Activated T-helper 17 cell treated with anti-CD3 and anti-CD28 coated beads, Interleukin-2, amount 50 U/mL, for 72 hours (primary cell): ENCODE measurements around the gene USP4. TPM values are rescaled to one million over a fixed set of nuclear protein-coding genes. Genes with fewer than 3 reads are reported as not detected.

Source experiments
- ATAC-seq: fragments of 150-1000 bp; cut with Tn5 transposase; replicated peaks from 2 replicates; pipeline ENCODE4 v1.10.0; 2021; ENCODE audit warnings: mild to moderate bottlenecking, moderate library complexity
- H3K27ac Mint-ChIP-seq: one replicate; pipeline ENCODE4 v1.8.0; 2022; ENCODE audit warnings: mixed read lengths
- H3K27me3 Mint-ChIP-seq: one replicate; pipeline ENCODE4 v1.8.0; 2022; ENCODE audit warnings: mixed read lengths
- H3K36me3 Mint-ChIP-seq: one replicate; pipeline ENCODE4 v1.8.0; 2022; ENCODE audit warnings: low read depth, mild to moderate bottlenecking, mixed read lengths
- H3K4me1 Mint-ChIP-seq: one replicate; pipeline ENCODE4 v1.8.0; 2022; ENCODE audit warnings: mixed read lengths
- H3K4me3 Mint-ChIP-seq: one replicate; pipeline ENCODE4 v1.8.0; 2022; ENCODE audit warnings: mild to moderate bottlenecking, mixed read lengths
- H3K9me3 Mint-ChIP-seq: one replicate; pipeline ENCODE4 v1.8.0; 2022; ENCODE audit warnings: mixed read lengths
- total RNA-seq, 2 donors: library from RNA; stranded (reverse); gene quantifications; one replicate each; pipeline ENCODE4 v1.2.3, GENCODE V29; 2022

The USP4 gene, protein sequence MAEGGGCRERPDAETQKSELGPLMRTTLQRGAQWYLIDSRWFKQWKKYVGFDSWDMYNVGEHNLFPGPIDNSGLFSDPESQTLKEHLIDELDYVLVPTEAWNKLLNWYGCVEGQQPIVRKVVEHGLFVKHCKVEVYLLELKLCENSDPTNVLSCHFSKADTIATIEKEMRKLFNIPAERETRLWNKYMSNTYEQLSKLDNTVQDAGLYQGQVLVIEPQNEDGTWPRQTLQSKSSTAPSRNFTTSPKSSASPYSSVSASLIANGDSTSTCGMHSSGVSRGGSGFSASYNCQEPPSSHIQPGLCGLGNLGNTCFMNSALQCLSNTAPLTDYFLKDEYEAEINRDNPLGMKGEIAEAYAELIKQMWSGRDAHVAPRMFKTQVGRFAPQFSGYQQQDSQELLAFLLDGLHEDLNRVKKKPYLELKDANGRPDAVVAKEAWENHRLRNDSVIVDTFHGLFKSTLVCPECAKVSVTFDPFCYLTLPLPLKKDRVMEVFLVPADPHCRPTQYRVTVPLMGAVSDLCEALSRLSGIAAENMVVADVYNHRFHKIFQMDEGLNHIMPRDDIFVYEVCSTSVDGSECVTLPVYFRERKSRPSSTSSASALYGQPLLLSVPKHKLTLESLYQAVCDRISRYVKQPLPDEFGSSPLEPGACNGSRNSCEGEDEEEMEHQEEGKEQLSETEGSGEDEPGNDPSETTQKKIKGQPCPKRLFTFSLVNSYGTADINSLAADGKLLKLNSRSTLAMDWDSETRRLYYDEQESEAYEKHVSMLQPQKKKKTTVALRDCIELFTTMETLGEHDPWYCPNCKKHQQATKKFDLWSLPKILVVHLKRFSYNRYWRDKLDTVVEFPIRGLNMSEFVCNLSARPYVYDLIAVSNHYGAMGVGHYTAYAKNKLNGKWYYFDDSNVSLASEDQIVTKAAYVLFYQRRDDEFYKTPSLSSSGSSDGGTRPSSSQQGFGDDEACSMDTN
- 10 to 100 TPM; 69.1 to 69.2 TPM for total RNA-seq

GRCh38 chr3:49339941-49340800, at the start of gene USP4:
Gene USP4, minus strand, starts transcription at chr3:49340053. Its CDS starts 29 bp downstream, at chr3:49340024.
- H3K4me1 Mint-ChIP-seq = peaks cover 29% of the 10 kb centered on the region
- H3K4me3 Mint-ChIP-seq = peak within 1 kb of the TSS; percentile 88
- H3K27me3 Mint-ChIP-seq = no peaks in the 10 kb centered on the region
- no peaks in the 10 kb centered on the region for H3K9me3 Mint-ChIP-seq
- peak; percentile 93 for ATAC-seq
- H3K27ac Mint-ChIP-seq = peak within 1 kb of the TSS; percentile 94
- H3K36me3 Mint-ChIP-seq = peaks cover 44% of the 10 kb centered on the region

DNA sequence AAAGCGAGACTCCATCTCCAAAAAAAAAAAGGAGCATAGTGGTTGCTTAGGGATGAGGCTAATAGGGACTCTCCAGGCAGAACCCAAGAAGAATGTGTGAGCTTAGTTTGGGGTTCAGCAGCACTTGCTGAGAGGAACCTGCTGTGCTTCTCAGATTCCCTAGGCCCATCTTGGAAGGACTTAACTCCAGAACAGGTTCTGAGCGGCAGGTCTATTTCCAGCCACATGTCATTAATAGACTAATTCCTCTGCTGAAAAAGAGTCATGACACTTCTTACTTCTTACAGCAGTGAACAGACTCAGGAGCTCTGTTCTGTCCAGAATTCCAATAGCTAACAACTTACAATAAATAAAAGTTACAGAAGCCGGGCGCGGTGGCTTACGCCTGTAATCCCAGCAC, 49.4 kb upstream of the USP4 start:
- no peaks in the 10 kb centered on the region for H3K27me3 Mint-ChIP-seq
- H3K4me3 Mint-ChIP-seq = no peak overlapping the region
- no peak overlapping the region for H3K27ac Mint-ChIP-seq
- ATAC-seq = no peak
- no peaks in the 10 kb centered on the region for H3K9me3 Mint-ChIP-seq
- H3K4me1 Mint-ChIP-seq = peaks cover 27% of the 10 kb centered on the region
- H3K36me3 Mint-ChIP-seq = peaks cover 39% of the 10 kb centered on the region

DNA sequence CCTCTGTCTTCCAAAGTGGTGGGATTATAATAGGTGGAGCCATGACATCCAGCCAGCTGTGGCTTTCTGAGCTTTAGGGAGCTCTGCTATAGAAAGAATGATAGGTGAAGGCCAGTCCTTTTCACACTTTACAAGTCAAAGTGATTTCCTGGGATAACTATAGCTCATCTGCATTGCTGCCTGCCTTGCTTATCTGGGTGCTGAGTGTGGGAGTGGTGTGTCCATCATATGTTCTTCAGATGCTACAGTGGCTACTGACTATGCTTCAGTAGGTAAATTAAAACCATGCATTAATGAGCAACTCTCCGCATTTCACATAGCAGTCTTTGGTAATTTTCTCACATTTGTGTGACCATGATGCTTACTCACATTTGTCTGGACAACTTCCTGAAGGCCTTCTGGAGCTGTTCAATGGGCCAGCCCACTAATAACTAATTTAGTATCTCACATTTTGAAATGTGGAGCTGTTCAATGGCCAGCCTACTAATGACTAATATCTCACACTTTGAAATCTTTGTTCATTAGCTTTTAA, 48.5 kb upstream of the USP4 start:
- Mint-ChIP-seq H3K4me3 (peak overlapping the region; percentile 19), H3K36me3 (peaks cover 40% of the 10 kb centered on the region), H3K27ac (peak overlapping the region; percentile 80), H3K9me3 (no peaks in the 10 kb centered on the region), H3K27me3 (no peaks in the 10 kb centered on the region), H3K4me1 (peaks cover 30% of the 10 kb centered on the region)
- no peak for ATAC-seq

GRCh38 chr3:49387721-49388120, 47.9 kb upstream of the USP4 start:
- peak overlapping the region; percentile 80 for H3K27ac Mint-ChIP-seq
- H3K4me1 Mint-ChIP-seq = peaks cover 31% of the 10 kb centered on the region
- peak; percentile 89 for ATAC-seq

DNA sequence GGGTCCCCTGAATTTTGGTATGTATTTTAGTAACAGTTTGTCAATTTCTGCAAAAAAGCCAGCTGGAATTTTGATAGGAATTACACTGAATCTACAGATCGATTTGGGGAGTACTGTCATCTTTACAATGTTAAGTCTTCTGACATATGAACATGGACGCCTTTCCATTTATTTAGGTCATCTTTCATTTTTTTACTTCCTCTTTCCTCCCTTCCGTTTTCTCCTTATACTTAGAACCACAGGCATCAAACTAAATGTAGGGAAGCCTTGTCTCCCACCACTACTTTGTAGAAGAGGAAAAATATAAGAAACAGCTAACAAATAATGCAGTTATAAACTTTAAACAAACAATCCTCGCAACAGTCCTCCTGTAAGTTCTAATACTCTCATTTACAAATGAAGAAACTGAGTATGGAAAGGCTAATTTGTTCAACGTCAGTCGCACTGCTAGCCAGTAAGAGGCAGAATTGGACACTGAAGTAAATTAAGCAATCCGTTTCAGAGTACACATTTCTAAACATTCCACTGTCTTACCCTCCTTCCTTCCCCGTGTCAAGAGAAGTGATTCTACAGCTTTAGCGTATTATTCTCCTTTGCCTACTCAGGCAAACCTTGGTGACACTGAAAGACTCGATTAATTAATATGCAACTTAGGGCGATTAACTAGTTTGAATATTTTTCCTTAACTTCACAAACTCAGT, 46.4 kb upstream of the USP4 start:
- H3K27me3 Mint-ChIP-seq = no peaks in the 10 kb centered on the region
- peak overlapping the region; percentile 34 for H3K4me3 Mint-ChIP-seq
- peaks cover 31% of the 10 kb centered on the region for H3K36me3 Mint-ChIP-seq
- H3K27ac Mint-ChIP-seq = peak overlapping the region; percentile 75
- ATAC-seq = no peak
- peaks cover 31% of the 10 kb centered on the region for H3K4me1 Mint-ChIP-seq
- no peaks in the 10 kb centered on the region for H3K9me3 Mint-ChIP-seq

More at GRCh38 chr3:49387721-49388120, 47.9 kb upstream of the USP4 start:
- H3K9me3 Mint-ChIP-seq = no peaks in the 10 kb centered on the region
- peak overlapping the region; percentile 19 for H3K4me3 Mint-ChIP-seq
- H3K27me3 Mint-ChIP-seq = no peaks in the 10 kb centered on the region
- peaks cover 35% of the 10 kb centered on the region for H3K36me3 Mint-ChIP-seq

GRCh38 chr3:49385617-49386016, 45.8 kb upstream of the USP4 start:
- Mint-ChIP-seq H3K27me3 (no peaks in the 10 kb centered on the region), H3K27ac (peak overlapping the region; percentile 75)

DNA sequence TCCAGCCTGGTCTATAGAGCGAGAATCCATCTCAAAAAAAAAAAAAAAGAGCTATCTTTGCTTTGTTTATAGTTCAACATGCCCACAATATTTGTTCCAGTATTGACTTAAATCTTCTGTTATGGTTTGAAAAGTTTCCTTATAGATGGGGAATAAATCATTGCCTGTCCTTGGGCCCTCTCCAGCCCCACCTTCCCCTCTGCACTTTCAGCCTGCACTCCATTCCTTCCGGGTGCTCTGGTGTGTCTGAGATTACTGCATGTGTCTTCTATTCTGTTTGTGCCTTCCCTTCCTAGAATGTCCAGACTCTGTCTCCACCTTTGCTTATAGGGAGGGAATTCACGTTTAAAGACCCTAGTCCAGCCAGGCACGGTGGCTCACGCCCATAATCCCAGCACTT, 43.5 kb upstream of the USP4 start:
- Mint-ChIP-seq H3K27ac (no peak overlapping the region), H3K36me3 (peaks cover 33% of the 10 kb centered on the region), H3K27me3 (no peaks in the 10 kb centered on the region), H3K4me1 (peaks cover 40% of the 10 kb centered on the region), H3K9me3 (no peaks in the 10 kb centered on the region), H3K4me3 (peak overlapping the region; percentile 16)
- no peak for ATAC-seq

More at GRCh38 chr3:49385617-49386016, 45.8 kb upstream of the USP4 start:
- H3K36me3 Mint-ChIP-seq = peaks cover 31% of the 10 kb centered on the region
- H3K4me3 Mint-ChIP-seq = peak overlapping the region; percentile 34
- H3K9me3 Mint-ChIP-seq = no peaks in the 10 kb centered on the region
- H3K4me1 Mint-ChIP-seq = peaks cover 31% of the 10 kb centered on the region
- no peak for ATAC-seq

GRCh38 chr3:49378249-49378895, 38.5 kb upstream of the USP4 start:
- H3K36me3 Mint-ChIP-seq = peaks cover 50% of the 10 kb centered on the region
- no peaks in the 10 kb centered on the region for H3K9me3 Mint-ChIP-seq
- no peaks in the 10 kb centered on the region for H3K27me3 Mint-ChIP-seq
- peak; percentile 43 for ATAC-seq
- peaks cover 25% of the 10 kb centered on the region for H3K4me1 Mint-ChIP-seq
- H3K4me3 Mint-ChIP-seq = peak overlapping the region; percentile 48
- H3K27ac Mint-ChIP-seq = peak overlapping the region; percentile 75

- ATAC-seq = peak; percentile 94
- H3K9me3 Mint-ChIP-seq = no peaks in the 10 kb centered on the region
- peak overlapping the region; percentile 71 for H3K27ac Mint-ChIP-seq
- peaks cover 58% of the 10 kb centered on the region for H3K36me3 Mint-ChIP-seq
- peaks cover 23% of the 10 kb centered on the region for H3K4me1 Mint-ChIP-seq
- H3K4me3 Mint-ChIP-seq = peak overlapping the region; percentile 37
- no peaks in the 10 kb centered on the region for H3K27me3 Mint-ChIP-seq
These were observed 37.6 kb upstream of the USP4 start for GRCh38 chr3:49377483-49377882.

DNA sequence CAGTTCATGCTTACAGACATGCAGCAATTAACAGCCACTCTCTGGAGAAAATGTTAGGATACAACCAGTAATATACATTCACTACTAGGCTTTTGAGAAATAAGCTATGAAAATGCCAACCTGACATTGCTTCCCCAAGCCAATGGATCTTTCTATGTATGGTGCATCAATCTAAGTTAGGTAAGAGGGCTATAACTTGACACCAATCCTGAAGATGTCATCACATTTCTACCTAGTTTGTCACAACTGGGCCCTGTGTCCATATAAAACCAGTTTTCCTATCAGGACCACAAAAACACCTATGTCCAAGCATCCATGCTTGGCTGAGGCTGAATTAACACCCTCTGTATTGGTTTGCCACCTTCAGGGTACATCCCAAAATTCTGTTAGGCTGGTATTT, 32.1 kb upstream of the USP4 start:
- H3K36me3 Mint-ChIP-seq = peaks cover 92% of the 10 kb centered on the region
- H3K4me3 Mint-ChIP-seq = no peak overlapping the region

GRCh38 chr3:49370585-49371290, 30.9 kb upstream of the USP4 start:
- no peak for ATAC-seq
- peaks cover 6% of the 10 kb centered on the region for H3K4me1 Mint-ChIP-seq
- peaks cover 99% of the 10 kb centered on the region for H3K36me3 Mint-ChIP-seq
- H3K27me3 Mint-ChIP-seq = no peaks in the 10 kb centered on the region
- peak overlapping the region; percentile 34 for H3K27ac Mint-ChIP-seq
- H3K4me3 Mint-ChIP-seq = no peak overlapping the region
- H3K9me3 Mint-ChIP-seq = no peaks in the 10 kb centered on the region

More for the DNA sequence above, 32.1 kb upstream of the USP4 start:
- Mint-ChIP-seq H3K9me3 (no peaks in the 10 kb centered on the region), H3K27me3 (no peaks in the 10 kb centered on the region), H3K4me1 (peaks cover 8% of the 10 kb centered on the region), H3K27ac (peak overlapping the region; percentile 34)
- no peak for ATAC-seq

DNA sequence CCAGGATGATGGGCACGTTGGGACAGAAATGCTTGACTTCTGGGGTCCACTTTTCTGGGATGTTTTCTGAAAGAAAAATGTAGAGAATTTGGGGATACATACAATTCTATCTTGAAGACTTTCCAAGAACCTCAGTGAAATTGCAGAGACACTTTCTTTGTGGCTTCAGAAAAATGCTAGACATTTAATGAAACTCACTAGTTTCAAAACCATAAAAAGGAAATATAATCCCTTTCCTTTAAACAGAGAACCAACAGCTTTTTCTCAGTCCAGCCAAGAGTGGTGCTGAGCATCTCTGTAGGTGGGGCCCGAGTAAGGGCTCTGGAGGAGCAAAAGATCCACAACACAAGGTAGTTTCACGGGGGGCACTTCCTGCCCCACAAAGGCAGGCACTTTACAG, 22.7 kb upstream of the USP4 start:
- Mint-ChIP-seq H3K27me3 (no peaks in the 10 kb centered on the region), H3K4me1 (no peaks in the 10 kb centered on the region), H3K9me3 (no peaks in the 10 kb centered on the region), H3K36me3 (peaks cover 97% of the 10 kb centered on the region), H3K4me3 (no peak overlapping the region), H3K27ac (peak overlapping the region; percentile 19)
- ATAC-seq = no peak
